GM21360 (cell line): Measurements from ENCODE around the gene AGAP1.
"Not testable (repeated sequence)": the region's sequence is repeated elsewhere in the genome, so short reads cannot be mapped to it uniquely, and the experiment has no call there.

Experiments
- ATAC-seq: cut with Tn5 transposase; IDR thresholded peaks from one replicate; pipeline ENCODE4 v1.9.1; 2021; ENCODE audit warnings: mild to moderate bottlenecking, moderate library complexity; ENCODE audit not compliant: unreplicated experiment

The AGAP1 gene

DNA sequence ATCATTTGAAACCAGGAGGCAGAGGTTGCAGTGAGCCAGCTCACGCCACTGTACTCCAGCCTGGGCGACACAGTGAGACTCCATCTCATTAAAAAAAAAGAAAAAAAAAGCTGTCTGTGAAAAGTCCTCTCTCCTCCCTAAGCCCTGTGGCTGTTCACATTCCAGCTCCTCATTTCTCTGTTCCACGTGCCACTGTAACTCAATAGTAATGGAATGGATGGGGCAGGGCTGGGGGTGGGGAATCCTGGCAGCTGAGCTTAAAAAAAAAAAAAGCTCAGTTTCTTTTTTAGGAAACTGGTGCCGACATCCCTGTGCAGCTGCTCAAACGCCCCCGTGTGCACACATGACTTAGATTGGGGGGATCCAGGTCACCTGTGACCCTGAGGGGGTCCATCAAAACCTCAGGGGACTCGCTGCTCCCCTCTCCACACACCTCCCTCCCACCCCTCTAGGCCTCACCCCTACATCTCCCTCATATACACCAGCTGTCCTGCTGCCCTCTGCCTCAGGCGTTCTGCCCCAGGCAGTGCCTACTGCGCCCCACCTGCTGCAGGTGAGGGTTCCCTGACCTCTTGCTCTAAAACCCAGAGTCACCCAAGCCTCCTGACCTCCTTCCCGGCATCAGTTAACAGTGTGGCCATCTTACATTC, 255.4 kb downstream of the AGAP1 start:
- ATAC-seq = no peak

DNA sequence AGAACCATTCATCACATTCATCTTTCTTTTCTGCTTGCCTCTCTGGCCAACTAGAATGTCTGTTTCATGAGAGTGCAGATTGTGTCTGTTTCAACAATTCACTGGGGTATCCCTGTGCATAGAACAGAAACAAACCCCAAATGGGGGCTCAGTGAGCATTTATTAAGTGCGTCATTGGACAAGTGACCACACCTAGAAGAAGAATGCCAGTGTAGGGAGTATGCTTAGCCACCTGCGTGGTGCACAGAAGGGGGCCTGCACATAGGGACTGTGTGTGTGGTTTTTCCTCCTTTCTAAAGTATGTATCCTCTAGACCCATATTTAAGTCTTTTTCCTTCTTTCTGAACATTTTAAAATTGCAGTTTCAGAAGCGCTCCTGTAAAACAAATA, 255.9 kb downstream of the AGAP1 start:
- no peak for ATAC-seq

DNA sequence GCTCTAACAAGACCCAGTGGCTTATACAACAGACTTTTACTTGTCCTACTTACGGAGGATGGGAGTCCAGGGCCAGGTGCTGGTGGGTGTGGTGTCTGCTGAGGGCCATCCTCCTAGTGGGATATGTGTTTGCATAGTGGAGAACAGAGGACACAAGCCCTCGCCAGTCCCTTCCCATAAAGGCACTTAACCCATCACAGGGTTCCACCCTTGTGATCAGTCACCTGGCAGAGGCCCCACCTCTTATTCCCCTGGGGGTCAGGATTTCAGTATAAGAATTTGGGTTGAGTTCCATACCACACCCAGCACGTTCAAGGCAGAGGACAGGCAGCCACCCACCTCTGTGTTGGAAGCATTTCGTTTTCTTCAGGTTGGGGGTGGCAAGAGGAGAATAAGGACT, 259.0 kb downstream of the AGAP1 start:
- ATAC-seq = no peak

DNA sequence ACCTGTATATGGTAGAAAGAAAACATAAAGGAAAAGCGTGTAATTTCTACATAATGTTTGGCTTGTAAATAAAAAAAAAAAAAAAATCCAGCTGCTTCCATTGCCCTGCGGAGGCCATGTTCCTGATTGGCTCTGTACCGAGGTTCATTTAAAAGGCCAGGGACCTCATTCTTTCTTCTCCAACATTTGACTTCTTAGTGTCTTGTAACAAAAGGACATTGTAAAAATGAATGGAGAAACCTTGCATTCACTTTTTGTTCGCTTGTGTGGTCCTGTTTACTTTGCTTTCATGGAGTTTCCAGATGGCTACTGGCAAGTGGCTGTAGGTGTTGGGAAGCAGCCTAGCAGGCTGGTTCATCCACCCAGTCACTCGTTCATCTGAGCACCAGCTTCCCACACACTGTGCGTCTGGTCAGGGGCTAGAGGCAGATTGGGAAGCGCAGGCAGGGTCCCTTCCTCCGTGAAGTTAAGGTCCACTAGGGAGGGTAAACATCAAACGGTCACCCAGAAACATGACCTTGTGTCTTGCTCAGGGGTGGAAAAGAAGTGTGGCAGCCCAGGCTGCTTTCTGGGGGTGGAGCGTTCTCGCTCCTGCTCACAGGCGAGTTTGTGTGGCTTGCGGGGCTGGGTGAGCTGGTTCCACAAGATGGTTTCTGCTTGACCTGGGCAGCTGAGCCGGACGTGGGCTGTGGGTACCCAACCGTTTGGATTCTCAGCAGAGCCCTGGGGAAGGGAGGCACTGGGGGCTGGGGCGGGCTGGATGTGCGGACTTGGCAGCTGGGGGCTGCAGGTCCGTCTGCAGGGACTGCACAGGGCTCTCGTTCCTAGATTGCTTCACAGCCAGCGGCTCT, 260.7 kb downstream of the AGAP1 start:
- ATAC-seq = no peak

DNA sequence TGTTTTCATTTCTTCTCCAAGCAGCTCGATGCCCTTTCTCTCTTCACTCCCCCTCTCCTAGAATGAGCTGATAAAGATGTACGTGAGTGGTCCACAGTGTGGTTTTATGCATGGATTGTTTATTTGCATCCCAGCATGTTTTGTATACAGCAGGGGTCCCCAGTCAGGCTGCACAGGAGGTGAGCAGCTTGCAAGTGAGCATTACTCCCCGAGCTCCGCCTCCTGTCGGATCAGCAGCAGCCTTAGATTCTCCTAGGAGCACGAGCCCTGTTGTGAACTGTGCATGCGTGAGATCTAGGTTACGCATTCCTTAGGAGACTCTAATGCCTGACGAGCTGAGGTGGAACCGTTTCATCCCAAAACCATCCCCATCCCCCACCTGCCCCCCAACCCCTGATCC, 262.6 kb downstream of the AGAP1 start:
- no peak for ATAC-seq

DNA sequence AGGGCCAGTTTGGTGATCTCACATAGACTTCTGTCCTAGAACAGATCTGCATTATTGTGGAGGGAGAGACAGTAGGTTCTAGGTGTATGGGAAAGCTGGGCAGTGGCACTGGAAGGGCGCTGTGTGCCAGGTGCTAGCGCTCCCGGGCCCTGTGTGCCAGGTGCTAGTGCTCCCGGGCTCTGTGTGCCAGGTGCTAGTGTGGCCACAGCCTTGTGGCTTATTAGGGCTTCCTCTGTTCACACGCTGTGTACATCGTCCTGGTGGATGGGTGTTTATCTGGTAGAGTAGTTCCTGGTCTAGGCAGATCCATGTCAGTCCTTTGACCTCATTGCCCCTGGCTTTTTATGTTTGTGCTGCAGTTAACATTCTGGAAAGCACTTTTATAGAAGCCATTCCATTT, 263.4 kb downstream of the AGAP1 start:
- ATAC-seq = no peak

DNA sequence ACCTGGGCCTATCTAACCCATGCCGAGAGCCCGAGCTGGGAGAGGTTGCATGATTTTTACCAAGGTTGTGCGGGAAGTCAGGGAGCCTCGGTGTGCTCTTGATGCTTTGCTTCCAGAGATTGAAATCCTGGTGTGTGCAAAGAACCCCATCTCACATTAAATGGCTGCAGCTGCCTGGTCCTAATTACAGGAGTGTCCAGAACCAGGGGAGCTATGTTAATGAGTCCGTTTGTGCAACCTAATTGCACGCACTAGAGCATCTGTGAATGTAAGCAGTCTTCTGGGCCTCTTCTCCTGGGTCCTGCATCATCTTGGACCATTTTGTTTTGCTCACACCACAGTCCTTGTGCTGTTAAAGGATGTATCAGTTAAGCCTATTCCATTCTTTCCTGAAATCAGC, 263.8 kb downstream of the AGAP1 start:
- ATAC-seq = no peak

DNA sequence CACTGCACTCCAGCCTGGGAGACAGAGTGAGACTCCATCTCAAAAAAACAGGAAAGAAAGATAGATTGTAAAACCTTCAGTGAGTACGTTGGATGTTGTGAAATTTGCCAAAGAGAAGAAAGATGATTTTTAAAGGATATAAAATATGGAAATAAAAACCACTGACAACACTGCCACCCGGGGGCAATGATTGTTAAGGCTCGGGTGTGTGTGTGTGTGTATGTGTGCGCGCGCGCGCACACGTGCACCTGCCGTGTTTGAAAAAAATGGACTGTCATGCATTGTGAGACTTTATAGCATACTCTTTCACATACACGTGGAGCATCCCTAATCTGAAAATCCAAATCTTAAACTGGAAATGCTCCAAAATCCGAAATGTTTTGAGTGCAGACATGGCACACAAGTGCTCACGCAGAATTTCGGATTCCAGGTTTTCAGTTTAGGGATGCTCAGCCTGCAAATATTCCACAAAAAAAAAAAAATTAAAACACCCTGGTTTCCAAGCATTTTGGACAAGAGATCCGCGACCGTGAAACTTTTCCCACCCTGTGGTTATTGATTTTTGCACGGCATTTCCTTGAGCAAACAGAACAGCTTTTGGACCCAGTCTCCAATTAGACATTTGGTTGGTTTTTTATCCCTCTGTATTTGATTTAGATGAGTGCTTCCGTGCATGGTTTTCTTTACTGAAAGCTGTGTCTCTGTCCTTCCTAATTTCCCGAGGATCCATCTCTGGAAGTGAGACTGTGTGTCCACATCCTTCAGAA, 269.2 kb downstream of the AGAP1 start:
- ATAC-seq = no peak

DNA sequence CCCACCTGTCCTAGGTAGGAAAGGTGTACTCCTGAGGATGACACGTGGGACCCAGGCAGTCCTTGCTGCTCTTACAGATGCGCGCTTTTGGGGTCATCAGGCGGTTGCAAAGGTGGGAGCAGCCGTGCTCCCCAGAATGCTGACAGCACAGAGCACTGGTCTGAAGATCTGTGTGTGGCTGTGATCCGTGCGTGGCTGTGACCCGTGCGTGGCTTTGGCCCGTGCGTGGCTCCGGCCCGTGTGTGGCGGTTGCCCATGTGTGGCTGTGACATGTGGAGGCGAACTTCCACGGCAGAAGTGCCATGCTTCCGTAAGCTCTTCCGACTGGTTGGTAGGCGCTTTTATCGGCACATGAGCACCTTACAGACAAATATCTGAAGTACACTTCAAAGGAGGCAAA, 270.0 kb downstream of the AGAP1 start:
- no peak for ATAC-seq

DNA sequence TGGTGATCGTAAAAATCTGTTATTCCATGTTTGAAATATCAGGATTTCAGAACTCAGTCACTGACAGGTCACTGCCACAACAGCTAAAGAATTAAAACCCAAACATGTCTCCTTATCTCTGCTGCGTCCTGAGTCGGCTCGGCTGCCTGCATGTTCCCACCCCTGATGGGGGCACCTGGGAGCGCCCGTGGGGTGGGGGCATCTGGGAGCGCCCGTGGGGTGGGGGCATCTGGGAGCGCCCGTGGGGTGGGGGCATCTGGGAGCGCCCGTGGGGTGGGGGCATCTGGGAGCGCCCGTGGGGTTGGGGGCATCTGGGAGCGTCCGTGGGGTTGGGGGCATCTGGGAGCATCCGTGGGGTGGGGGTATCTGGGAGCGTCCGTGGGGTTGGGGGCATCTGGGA, 270.6 kb downstream of the AGAP1 start:
- ATAC-seq = not testable (repeated sequence)

DNA sequence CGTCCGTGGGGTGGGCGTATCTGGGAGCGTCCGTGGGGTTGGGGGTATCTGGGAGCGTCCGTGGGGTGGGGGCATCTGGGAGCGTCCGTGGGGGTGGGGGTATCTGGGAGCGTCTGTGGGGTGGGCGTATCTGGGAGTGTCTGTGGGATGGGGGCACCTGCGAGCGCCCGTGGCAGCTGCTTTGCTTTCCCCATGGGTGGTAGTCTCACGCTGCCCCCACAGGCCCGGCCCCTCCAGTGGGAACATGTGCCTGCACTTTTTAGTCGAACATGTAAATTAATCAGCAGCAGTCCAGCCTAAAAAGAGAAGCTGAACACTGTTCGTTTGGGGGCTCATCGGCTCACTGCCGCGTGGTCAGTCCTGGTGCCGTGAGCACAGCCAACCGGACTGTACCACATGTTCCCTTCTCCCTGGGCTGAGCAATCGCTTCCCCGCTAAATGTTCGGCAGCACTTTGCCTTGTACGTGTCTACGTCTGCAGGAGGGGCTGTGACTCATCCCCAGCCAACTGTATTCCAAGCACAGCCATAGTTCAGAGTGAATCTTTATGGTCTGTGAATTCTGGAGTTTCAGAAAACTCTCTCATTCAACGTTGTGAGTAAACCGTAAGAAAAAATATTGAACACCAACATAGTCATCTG, 271.5 kb downstream of the AGAP1 start:
- no peak for ATAC-seq

DNA sequence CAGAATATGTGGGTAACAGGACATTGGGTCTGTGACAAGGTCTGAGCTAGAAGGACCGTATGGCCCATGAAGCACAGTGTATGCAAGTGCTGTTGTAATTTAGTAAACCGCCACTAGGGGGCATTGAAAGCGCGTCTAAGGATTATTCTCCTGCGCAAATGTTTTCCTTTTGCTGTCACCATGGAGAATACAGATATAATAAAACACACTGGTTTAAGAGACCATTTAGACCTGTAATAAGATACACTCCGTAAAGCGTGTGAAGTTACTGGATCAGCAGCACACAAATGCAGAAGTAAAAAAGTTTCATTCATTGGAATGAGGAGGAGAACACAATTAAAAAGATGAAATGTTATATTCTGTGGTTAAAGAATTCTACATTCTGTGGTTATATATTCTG, 272.4 kb downstream of the AGAP1 start:
- peak; percentile 73 for ATAC-seq

DNA sequence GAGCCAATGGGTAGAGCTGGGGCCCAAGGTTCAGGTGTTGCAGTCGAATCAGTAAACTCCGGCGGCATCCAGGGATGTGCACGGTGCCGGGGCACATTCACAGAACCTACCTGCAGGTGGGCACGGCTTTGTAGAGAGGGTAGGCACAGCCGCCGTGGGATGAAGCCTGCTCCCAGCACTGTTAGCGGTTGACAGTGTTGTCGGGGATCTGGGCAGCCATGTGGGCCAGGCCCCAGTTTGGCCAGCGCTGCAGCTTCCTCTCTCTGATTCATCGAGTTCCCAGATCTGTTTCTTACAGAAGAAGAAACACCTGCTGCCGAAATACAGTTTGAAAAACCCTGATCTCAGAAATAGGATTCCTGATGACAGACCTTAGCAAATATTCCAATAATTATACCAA, 274.8 kb downstream of the AGAP1 start:
- no peak for ATAC-seq

DNA sequence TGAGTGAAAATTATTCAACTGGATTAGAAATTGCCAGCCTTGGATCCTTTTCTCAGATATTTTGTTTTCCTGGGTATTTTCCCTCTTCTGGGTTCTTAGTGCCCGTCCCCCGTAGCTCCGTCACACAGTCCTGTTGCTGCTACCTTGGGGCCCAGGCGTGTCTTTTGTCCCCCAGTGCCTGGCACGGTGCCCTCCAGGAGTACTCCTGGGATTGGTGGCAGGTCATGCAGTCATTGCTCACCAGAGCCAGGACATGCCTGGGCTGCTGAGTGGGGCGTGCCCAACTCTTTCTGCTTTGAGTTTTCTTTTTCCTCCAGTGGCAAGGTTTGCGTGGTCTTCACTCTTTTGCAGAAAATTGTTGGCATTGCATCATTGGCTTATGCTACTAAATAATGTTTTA, 275.2 kb downstream of the AGAP1 start:
- ATAC-seq = no peak

DNA sequence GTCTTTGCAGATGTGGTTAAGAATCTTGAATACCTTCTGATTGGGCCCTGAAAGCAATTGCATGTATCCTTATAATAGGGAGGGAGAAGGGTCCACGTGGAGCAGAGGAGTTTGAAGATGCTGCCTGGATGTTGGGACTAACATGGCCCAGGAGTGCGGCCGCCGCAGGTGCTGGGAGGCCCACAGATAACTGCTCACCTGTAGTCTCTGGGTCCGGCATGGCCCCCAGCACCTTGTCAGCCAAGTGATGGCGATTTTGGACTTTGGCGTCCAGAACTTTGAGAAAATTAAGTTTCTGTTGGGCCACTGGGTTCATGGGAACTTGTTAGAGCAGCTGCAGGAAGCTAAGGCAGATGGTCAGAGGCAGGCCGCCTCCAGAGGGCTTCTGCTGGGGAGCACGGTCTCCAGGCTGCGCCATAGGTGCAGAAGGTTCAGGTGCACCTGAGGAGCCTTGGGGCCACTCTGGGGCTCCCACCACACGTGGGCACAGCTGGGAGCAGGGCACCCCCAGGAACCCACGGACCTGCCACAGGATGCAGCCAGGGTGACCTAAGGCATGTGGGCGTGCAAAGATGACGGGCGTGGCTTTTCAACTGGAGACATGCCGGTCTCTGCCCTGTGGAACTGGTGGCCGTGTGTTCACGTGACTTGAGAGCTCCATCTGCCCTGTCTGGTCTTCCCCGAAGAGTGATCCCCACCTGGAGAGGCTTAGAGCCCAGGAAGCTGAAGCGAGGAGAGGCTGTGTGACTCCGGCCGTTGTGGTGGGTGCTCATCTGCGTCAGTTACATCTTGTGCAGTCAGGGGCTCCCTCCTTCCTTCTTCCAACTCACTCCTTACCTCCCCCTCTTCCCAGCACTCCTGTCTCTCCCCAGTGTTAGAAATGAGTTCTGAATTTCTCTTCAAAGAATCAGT, 277.3 kb downstream of the AGAP1 start:
- ATAC-seq = no peak

DNA sequence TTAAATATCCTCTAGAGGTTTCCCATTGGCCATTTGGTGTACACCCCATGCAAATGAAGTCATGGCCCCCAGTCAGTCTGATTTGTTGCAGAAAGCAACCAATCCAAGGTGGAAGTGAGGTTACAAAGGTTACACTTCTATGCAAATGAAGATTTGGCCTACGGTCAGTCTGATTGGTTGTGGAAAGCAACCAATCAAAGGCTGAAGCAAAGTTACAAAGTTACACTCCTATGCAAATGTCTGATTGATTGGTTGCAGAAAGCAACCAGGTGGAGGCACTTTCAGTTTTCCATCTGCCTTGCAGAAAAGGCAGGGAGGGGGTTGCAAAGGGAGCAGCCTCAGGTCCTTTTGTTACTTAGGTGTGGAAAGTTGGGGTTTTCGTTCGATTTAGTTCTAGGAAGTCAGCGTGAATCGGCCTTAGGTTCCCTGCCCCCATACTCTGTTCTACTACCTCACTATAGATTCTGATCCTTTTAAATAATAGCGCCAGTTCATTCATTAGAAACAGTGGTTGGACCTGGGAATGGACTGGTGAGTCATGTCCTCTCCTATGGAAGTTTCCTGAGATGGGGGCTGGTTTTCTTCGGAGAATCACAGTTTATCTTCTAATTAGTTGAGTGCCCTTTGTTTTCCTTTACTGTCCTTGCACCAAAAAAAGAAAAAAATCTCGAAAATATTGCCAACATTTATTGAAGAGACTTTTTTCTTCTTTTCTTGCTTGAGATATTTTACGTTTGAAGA, 279.5 kb downstream of the AGAP1 start:
- no peak for ATAC-seq

DNA sequence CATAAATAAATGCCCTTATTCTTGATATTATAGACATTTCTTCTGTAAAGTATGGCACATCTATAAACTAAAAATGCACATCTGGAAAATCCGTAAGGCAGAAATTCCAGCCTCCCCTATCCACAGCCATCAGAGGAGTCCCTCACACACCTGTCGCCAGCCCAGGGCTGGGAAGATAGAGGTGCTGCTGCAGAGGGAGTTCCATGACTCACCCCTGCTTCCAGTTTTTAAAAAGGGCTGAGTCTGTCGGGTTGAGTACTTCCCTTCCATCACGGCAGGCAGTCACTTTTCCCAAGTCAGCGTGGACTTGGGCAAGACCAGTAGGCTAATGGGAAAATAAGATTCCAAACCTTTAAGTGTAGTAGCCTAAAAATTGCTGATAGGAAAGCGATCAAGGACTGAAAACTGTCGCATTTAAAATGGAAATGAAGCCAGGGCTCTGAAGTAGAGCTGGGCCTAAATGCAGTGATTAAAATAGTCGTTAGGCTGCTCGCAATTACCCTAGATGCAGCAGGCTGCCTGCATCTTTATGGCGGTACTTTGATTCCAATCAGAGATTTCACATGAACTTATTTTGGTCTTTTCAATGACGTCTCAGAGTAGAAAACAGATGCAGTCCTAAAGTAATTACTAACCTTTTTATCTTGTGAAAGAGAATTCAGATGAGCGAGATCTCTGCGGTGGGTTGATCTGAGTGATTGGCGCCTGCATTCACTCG, 280.5 kb downstream of the AGAP1 start:
- ATAC-seq = no peak

DNA sequence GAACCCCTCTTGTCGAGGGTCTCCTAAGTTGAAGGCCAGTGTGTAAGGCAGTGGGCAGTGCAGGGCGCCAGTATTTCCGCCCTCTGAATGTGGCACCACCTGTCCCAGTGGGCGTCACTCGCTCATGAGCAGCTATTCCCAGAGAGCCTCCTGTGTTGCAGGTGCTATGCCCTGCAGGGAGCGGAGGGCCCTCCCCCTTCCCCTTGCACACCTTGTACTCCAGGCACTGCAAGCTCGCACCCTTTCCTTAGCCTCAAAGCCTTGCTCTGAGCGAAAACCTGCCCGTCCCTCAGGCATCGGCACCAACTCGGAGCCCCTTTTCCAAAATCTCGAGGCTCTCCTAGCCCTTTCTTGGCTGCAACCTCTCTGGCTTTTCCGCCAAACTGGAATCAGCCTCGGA, 282.7 kb downstream of the AGAP1 start:
- ATAC-seq = no peak

DNA sequence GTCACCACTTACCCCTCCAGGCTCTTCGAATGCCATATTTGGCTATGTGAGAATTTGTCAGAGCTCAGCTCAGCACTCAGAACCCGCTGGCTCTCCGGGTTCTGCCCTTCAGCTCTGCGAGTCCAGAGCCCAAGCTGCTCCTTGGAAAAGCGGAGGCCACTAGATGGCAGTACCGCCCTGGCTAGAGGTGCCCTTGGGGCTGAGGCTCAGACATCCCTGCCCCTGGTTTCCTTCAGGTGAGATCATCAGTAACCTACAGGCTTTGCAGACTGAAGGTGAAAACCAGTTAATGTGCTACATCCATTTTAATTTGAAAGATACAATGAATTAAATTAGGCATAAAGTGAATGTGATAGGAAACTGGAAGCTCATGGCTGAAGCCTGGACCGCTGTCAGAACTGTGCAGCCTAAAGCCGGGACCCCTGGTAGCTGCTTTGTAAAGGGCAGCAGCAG, 285.6 kb downstream of the AGAP1 start:
- ATAC-seq = peak; percentile 63
